Prostate gland (tissue), 2 donors: ENCODE data around the gene CCNI. TPM values are rescaled to one million over a fixed set of nuclear protein-coding genes. Genes with fewer than 3 reads are reported as not detected.

Experiments
- DNase-seq: peaks from one replicate; pipeline ENCODE4 v3.0.0-alpha.2; 2019; ENCODE audit warnings: low spot score
- H3K27ac ChIP-seq, 2 donors: fragments of 200-600 bp; sonication (generic); 2 replicates each; pipeline ENCODE4 v1.5.1; 2017 to 2019
- H3K27me3 ChIP-seq: fragments of 200-600 bp; sonication (generic); replicated peaks from 2 replicates; pipeline ENCODE4 v1.5.1; 2019; ENCODE audit not compliant: insufficient read depth
- H3K36me3 ChIP-seq, 2 donors: fragments of 200-600 bp; sonication (generic); 1 replicate in 1 of 2; 2 replicates in 1 of 2; pipeline versions ENCODE4 v1.5.1 to v1.8.1; 2017 to 2019
- H3K4me1 ChIP-seq: fragments of 200-600 bp; sonication (generic); replicated peaks from 2 replicates; pipeline ENCODE4 v1.5.1; 2019
- H3K4me3 ChIP-seq, 2 donors: fragments of 200-600 bp; sonication (generic); 2 replicates each; pipeline ENCODE4 v1.5.1; 2017 to 2019
- H3K9me3 ChIP-seq: fragments of 200-600 bp; sonication (generic); 2 replicates; pipeline ENCODE4 v1.5.1; 2017
- CTCF ChIP-seq, 4 experiments: fragments of 200-600 bp in 2 of 4; fragments of 450-650 bp in 2 of 4; sonication (generic) in 2 of 4; IDR thresholded peaks; 1 replicate in 3 of 4; 2 replicates in 1 of 4; pipeline ENCODE4 v1.5.1; 2016 to 2019; ENCODE audit warnings: antibody characterized with exemption in 4 of 4, mild to moderate bottlenecking in 2 of 4, moderate library complexity in 2 of 4
- POLR2A ChIP-seq: fragments of 450-650 bp; IDR thresholded peaks from one replicate; pipeline ENCODE4 v1.6.1; 2016; ENCODE audit warnings: antibody characterized with exemption, mild to moderate bottlenecking
- POLR2AphosphoS5 ChIP-seq: sonication (generic); formaldehyde crosslinking; IDR thresholded peaks from one replicate; pipeline ENCODE4 v1.6.1; 2017; ENCODE audit warnings: antibody characterized with exemption
- WGBS: methylation state at CpG from one replicate; pipeline ENCODE4 v1.1.5; 2018; 5-methylcytosine and 5-hydroxymethylcytosine counted together
- intact Hi-C: fragments of 100-400 bp; cut with DNase I; formaldehyde crosslinking; loops from one replicate; pipeline ENCODE4 v1.14.2; 2022
- total RNA-seq, 2 donors: library from RNA; depleted of rRNA; stranded (reverse); fragments of >200 nt; gene quantifications; one replicate each; pipeline ENCODE4 v1.1.0, GENCODE V29; 2016

The CCNI gene
- total RNA-seq, 2 donors from 2014 or later = 274 to 367 TPM

- Histone ChIP-seq H3K4me3 (no peak overlapping the region), H3K27me3 (no peaks in the 10 kb centered on the region), H3K4me1 (no peaks in the 10 kb centered on the region), H3K9me3 (no peaks in the 10 kb centered on the region), H3K36me3 (no peaks in the 10 kb centered on the region), H3K27ac (no peak overlapping the region)
- TF ChIP-seq POLR2AphosphoS5 (no peak), POLR2A (no peak), CTCF (IDR thresholded peaks at IDR 0.05) (no peak)
- 88% methylated on average over 2 of the region's 2 CpGs for WGBS
- no peak for DNase-seq
- intact Hi-C loops = no loop called here
Observed at GRCh38 chr4:77028246-77028645, 47.5 kb downstream of the CCNI start.

GRCh38 chr4:77026322-77026704, 49.5 kb downstream of the CCNI start:
- Histone ChIP-seq H3K4me3 (no peak overlapping the region), H3K9me3 (no peaks in the 10 kb centered on the region), H3K27me3 (no peaks in the 10 kb centered on the region), H3K36me3 (no peaks in the 10 kb centered on the region), H3K4me1 (no peaks in the 10 kb centered on the region), H3K27ac (no peak overlapping the region)
- intact Hi-C loops = no loop called here
- 98% methylated on average over 4 of the region's 4 CpGs for WGBS
- no peak for DNase-seq
- TF ChIP-seq POLR2A (no peak), POLR2AphosphoS5 (no peak), CTCF (IDR thresholded peaks at IDR 0.05) (no peak)

DNA sequence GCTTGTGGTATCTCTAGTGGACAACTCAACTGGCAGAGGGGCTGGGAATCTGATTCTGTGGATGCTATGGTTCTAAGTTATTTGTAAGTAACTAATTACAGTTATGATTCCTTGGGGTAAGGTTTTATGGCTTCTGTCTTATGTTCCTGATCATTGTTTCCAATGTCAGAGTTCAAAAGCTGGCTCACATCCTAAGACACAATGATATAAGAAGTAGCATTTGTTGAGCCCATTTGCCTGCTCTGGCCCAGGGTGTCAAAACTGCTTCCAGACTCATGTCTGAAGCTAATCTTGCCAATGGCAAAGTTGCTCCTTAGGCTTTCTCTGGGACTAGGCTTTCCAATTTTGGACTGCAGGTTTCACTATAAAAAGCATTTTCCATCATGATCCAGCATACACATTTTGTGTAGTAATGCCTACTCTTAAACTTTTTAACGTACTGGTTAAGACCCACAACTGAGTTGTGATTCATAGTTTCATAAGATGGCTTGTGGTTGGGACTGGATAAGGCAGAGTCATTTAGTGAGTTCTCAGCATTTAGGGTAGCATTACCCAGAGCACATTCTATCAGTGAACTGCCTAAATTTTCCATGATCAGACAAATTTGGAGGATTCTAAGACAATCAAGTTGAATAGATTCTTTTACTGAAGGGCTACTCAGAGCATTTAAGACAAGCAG, 50.0 kb downstream of the CCNI start:
- Histone ChIP-seq H3K27me3 (no peaks in the 10 kb centered on the region), H3K9me3 (no peaks in the 10 kb centered on the region), H3K36me3 (no peaks in the 10 kb centered on the region), H3K4me1 (no peaks in the 10 kb centered on the region), H3K27ac (no peak overlapping the region), H3K4me3 (no peak overlapping the region)
- TF ChIP-seq CTCF (IDR thresholded peaks at IDR 0.05) (no peak), POLR2A (no peak), POLR2AphosphoS5 (no peak)
- no peak for DNase-seq
- WGBS = 100% methylated on average over 1 of the region's 1 CpG
- intact Hi-C loops = no loop called here

DNA sequence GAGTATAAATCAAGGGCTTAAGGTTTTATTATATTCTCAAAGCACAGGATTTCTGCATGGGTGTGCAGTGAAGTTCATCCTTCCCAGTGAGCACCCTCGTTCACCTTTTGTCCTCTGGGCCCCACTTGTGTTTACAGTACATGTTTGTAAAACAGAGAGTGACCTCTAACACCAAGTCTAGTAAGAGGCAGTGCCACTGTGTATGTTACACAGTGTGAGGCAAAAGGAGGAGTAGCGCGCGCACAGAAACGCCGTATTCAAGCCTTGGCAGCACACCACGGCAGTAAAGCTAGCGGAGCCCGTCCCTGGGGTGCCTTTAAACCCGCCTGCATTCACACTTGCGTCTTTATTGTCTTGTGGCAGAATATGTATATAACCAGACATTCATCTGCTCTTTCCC, 51.9 kb downstream of the CCNI start:
- TF ChIP-seq CTCF (IDR thresholded peaks at IDR 0.05) (no peak), POLR2A (no peak), POLR2AphosphoS5 (no peak)
- intact Hi-C loops = no loop called here
- Histone ChIP-seq H3K4me1 (no peaks in the 10 kb centered on the region), H3K36me3 (no peaks in the 10 kb centered on the region), H3K4me3 (no peak overlapping the region), H3K27me3 (no peaks in the 10 kb centered on the region), H3K27ac (no peak overlapping the region), H3K9me3 (no peaks in the 10 kb centered on the region)
- WGBS = 81% methylated on average over 11 of the region's 11 CpGs
- DNase-seq = no peak

DNA sequence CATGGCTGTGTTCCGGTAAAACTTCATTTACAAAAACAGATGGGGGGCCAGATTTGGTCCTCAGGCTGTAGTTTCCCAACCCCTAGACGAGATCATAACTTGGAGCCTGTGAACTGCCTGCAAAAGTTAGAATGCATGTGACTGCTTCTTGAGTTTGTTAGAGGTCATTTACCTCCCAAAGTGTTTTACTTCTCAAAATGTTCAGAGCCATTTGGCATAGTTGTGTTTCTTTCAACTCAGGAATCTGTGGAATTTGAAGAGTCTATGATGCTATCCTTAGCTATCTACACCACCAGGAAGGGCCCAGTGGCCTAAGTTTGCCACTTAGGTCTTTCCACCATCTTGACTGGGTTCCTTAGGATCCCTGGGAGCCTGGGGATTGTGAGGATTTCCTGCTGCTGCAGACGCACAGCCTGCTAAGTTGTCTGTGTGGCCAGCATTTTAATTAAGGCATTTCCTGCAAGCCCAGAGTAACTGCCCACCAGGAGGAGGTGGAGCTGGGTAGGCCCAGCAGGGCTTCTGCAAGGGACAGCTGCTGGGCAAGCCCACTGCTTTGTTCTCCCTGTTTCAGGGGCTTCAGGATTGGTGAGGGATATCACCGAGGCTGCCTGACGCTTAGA, 53.1 kb downstream of the CCNI start:
- no peaks in the 10 kb centered on the region for H3K36me3 ChIP-seq
- no peak for TF ChIP-seq CTCF (IDR thresholded peaks at IDR 0.05)
- TF ChIP-seq POLR2A = no peak
- WGBS = 77% methylated on average over 5 of the region's 5 CpGs
- no peaks in the 10 kb centered on the region for H3K27me3 ChIP-seq
- no peak overlapping the region for H3K27ac ChIP-seq
- no peaks in the 10 kb centered on the region for H3K4me1 ChIP-seq
- no peak overlapping the region for H3K4me3 ChIP-seq
- no peak for DNase-seq
- H3K9me3 ChIP-seq = no peaks in the 10 kb centered on the region
- intact Hi-C loops = no loop called here
